Measurements from ENCODE around the gene SP1.
A peak's percentile ranks its signal among the peaks of the same experiment; 100 is the strongest.
"Not testable (repeated sequence)": the region's sequence is repeated elsewhere in the genome, so short reads cannot be mapped to it uniquely, and the experiment has no call there.

Gene SP1

DNA sequence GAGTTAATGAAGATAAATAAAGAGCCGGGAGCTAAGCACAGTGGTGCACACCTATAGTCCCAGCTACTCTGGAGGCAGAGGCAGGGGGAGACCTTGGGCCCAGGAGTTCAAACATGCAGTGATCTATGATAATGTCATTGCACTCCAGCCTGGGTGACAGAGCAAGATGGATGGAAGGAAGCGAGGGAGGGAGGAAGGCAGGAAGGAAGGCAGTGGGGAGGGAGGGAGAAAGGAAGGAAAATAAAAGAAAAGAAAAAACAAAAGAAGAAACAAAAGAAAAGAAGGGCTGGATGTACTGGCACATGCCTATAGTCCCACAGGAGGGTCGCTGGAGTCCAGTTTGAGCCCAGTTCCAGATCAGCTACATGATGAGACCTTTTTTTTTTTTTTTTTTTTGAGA, 24.9 kb upstream of the SP1 start:
- DNase-seq (ENCODE audit: low read depth): no peak
- TF ChIP-seq, protein P1, sequence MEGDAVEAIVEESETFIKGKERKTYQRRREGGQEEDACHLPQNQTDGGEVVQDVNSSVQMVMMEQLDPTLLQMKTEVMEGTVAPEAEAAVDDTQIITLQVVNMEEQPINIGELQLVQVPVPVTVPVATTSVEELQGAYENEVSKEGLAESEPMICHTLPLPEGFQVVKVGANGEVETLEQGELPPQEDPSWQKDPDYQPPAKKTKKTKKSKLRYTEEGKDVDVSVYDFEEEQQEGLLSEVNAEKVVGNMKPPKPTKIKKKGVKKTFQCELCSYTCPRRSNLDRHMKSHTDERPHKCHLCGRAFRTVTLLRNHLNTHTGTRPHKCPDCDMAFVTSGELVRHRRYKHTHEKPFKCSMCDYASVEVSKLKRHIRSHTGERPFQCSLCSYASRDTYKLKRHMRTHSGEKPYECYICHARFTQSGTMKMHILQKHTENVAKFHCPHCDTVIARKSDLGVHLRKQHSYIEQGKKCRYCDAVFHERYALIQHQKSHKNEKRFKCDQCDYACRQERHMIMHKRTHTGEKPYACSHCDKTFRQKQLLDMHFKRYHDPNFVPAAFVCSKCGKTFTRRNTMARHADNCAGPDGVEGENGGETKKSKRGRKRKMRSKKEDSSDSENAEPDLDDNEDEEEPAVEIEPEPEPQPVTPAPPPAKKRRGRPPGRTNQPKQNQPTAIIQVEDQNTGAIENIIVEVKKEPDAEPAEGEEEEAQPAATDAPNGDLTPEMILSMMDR (conservative IDR thresholded peaks at IDR 0.05; ENCODE audit: control insufficient read depth, insufficient read depth, low read depth, low read length): no peak
- no peak overlapping the region for H3K4me3 ChIP-seq (ENCODE audit: control insufficient read depth, low read depth, low read length)

DNA sequence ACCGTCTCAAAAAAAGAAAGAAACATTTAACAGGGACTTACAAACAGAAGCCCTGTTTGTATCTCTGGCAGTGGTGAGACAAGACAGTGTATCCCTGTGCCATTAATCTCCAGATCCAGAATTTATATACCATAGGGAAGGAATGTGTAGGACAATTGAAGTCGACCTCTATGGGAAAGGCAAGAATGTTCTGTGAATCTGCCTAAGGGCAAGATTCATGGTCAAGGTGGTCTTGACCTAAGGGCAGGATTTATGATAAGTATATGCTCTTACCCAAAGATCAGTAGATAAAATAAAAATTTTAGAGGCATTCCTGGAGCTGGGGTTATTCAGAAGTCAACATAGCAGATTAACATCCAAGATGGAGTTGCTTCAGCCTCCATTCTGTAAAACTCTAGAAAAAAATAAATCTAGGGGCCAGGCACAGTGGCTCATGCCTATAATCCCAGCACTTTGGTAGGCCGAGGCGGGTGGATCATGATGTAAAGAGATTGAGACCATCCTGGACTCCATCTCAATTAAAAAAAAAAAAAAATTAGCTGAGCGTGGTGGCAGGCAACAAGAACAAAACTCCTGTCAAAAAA, 21.0 kb upstream of the SP1 start:
- no peak for DNase-seq (ENCODE audit: low read depth)
- TF ChIP-seq, protein P1 (conservative IDR thresholded peaks at IDR 0.05; ENCODE audit: control insufficient read depth, insufficient read depth, low read depth, low read length): no peak
- H3K4me3 ChIP-seq (ENCODE audit: control insufficient read depth, low read depth, low read length): no peak overlapping the region

DNA sequence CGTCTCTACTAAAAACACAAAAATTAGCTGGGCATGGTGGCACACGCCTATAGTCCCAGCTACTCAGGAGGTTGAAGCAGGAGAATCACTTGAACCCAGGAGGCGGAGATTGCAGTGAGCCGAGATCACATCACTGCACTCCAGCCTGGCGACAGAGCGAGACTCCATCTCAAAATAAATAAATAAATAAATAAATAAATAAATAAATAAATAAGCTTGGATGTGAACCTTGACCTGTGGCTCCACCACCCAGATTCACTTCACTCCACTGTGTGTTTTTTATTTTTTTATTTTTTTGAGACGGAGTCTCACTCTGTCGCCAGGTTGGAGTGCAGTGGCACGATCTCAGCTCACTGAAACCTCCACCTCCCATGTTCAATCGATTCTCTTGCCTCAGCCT, 18.3 kb upstream of the SP1 start:
- not testable (repeated sequence) for DNase-seq (ENCODE audit: low read depth); H3K4me3 ChIP-seq (ENCODE audit: control insufficient read depth, low read depth, low read length)

DNA sequence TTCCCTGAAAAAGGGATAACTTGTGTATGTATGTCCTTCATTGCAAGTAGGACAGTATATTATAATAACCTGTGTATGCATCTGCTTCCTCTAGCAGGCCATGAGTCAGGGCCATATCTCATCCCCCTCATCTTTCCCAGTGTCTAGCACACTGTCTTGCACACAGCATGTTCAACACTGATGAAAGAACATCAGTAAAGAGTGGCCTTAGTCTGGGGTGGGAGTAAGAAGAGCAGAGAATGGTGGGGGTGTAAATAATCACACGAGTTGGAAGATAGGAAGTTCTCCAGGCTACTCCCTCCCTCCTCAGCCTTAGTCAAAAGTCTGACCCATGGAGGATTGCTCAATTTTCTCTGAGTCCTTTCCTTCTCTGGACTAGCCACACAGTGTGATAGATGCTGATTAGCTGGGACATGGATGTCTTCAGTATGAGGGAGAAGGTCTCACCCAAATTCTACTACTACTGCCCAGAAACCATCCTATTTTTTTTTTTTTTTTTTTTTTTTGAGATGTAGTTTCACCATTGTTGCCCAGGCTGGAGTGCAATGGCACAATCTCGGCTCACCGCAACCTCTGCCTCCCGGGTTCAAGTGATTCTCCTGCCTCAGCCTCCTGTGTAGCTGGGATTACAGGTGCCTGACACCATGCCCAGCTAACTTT, 14.6 kb upstream of the SP1 start:
- TF ChIP-seq, protein P1 (conservative IDR thresholded peaks at IDR 0.05; ENCODE audit: control insufficient read depth, insufficient read depth, low read depth, low read length): no peak
- peak; percentile 76 for DNase-seq (ENCODE audit: low read depth)
- H3K4me3 ChIP-seq (ENCODE audit: control insufficient read depth, low read depth, low read length): no peak overlapping the region

DNA sequence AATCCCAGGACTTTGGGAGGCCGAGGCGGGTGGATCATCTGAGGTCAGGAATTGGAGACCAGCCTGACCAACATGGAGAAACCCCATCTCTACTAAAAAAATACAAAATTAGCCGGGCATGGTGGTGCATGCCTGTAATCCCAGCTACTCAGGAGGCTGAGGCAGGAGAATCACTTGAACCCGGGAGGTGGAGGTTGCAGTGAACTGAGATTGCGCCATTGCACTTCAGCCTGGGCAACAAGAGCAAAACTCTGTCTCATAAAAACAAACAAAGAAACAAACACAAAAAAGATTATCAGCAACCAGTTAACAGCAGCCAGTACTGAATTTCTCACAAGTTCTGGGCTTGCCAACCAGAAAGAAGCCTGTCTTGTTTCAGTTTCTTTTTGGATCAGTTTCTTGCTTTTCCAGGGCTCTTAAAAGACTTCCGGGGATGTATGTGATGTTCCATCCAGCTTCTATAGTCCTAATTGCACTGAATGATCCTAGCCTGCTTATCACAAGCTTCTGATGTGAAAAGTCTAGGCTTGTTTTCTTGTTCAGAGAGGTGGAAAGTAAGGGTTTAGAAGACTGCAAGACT, 6.3 kb upstream of the SP1 start:
- not testable (repeated sequence) for H3K4me3 ChIP-seq (ENCODE audit: control insufficient read depth, low read depth, low read length); DNase-seq (ENCODE audit: low read depth)

DNA sequence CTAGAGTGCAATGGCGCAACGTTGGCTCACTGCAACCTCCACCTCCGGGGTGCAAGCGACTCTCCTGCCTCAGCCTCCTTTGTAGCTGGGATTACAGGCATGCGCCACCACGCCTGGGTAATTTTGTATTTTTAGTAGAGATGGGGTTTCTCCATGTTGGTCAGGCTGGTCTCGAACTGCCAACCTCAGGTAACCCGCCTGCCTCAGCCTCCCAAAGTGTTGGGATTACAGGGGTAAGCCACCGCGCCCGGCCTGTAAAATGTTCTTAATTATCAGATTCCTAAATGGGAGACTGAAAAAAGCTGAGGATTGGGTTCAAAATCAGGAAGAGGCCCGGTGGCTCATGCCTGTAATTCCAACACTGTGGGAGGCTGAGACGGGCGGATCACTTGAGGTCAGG, 5.7 kb upstream of the SP1 start:
- H3K4me3 ChIP-seq (ENCODE audit: control insufficient read depth, low read depth, low read length); DNase-seq (ENCODE audit: low read depth): not testable (repeated sequence)

DNA sequence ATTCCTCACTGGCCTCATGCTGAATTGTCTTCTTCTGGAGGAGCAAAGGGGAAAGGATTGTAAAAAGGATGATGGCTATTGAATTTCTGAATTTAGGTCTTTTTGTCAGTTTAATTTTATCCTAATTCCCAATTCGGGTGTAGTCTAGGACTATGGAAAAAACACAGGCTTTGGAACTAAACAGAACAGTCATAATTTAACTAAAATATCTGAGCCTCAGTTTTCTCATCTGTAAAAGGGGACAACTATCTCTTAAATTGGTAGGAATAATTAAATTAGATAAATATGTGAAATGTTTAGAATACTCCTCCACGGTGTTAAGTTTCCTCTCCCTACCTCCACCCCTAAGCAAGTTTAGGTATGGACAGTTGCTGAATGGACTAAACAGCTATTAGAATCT, 3.2 kb upstream of the SP1 start:
- TF ChIP-seq, protein P1 (conservative IDR thresholded peaks at IDR 0.05; ENCODE audit: control insufficient read depth, insufficient read depth, low read depth, low read length): no peak
- H3K4me3 ChIP-seq (ENCODE audit: control insufficient read depth, low read depth, low read length): no peak overlapping the region
- no peak for DNase-seq (ENCODE audit: low read depth)

DNA sequence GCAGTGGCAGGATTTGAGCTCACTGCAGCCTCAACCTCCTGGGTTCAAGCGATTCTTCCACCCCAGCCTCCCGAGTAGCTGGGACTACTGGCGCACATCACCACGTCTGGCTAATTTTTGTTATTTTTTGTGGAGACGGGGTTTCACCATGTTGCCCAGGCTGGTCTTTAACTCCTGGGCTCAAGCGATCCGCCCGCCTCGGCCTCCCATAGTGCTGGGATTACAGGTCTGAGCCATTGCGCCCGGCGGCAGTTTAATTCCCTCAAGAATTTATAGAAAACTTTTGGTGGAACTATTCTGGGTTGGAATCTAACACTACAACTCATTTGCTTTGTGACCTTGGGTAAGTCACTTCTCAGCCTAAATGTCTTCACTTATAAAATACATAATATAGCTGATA, 1.8 kb upstream of the SP1 start:
- H3K4me3 ChIP-seq (ENCODE audit: control insufficient read depth, low read depth, low read length): no peak overlapping the region
- TF ChIP-seq, protein P1 (conservative IDR thresholded peaks at IDR 0.05; ENCODE audit: control insufficient read depth, insufficient read depth, low read depth, low read length): no peak
- DNase-seq (ENCODE audit: low read depth): no peak
